Measurements from ENCODE around the gene SLC8A3. TPM values are rescaled to one million over a fixed set of nuclear protein-coding genes. Genes with fewer than 3 reads are reported as not detected.

The SLC8A3 gene
- total and polyA plus RNA-seq, 4 donors, result 0.08 to 3.7 (median 0.85) TPM

DNA sequence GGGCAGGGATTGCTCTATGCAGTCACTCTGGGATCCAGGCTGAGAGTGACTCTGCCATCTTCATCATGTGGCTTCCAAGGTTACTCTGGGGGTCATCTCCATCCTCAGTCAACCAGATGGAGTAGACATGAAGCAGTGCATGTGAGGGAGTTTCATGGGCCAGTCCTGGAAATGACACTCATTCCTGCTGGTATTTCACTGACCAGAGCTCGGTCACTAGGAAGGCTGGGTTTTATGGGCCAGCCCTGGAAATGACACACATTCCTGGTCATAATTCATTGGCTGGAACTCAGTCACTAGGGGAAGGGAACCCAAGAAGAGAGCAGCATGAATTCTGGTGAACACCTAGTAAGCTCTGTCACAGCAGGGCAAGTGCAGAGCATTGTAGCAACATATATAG lies 164.9 kb downstream of the SLC8A3 start:
- Histone ChIP-seq H3K9ac (ENCODE audit: insufficient read depth in 1 of 2, low read length in 2 of 2) (no peak overlapping the region), H3K36me3 (ENCODE audit: control insufficient read depth in 4 of 4, insufficient read depth in 4 of 4, low read length in 4 of 4) (no peaks in the 10 kb centered on the region), H3K27me3 (ENCODE audit: control insufficient read depth in 3 of 3, insufficient read depth in 3 of 3, low read length in 2 of 3) (no peaks in the 10 kb centered on the region), H3K4me3 (no peak overlapping the region), H3K27ac (ENCODE audit: low read depth in 1 of 2, low read length in 1 of 2) (no peak overlapping the region), H3K9me3 (ENCODE audit: control insufficient read depth in 4 of 4, insufficient read depth in 3 of 4, low read length in 3 of 4) (peaks cover 0 to 2% (median 0%) of the 10 kb centered on the region in 4 donors), H3K4me1 (ENCODE audit: control insufficient read depth in 5 of 5, insufficient read depth in 5 of 5, low read length in 5 of 5) (peaks cover 0 to 3% (median 0%) of the 10 kb centered on the region in 5 donors)
- no peak for TF ChIP-seq CTCF (IDR thresholded peaks at IDR 0.05; ENCODE audit: control extremely low read depth, extremely low read depth)
- DNase-seq (no peak), ATAC-seq (ENCODE audit: insufficient read depth, low FRiP score) (no peak)
- 39 to 41% methylated on average over 1 of the region's 1 CpG for WGBS, 2 donors

DNA sequence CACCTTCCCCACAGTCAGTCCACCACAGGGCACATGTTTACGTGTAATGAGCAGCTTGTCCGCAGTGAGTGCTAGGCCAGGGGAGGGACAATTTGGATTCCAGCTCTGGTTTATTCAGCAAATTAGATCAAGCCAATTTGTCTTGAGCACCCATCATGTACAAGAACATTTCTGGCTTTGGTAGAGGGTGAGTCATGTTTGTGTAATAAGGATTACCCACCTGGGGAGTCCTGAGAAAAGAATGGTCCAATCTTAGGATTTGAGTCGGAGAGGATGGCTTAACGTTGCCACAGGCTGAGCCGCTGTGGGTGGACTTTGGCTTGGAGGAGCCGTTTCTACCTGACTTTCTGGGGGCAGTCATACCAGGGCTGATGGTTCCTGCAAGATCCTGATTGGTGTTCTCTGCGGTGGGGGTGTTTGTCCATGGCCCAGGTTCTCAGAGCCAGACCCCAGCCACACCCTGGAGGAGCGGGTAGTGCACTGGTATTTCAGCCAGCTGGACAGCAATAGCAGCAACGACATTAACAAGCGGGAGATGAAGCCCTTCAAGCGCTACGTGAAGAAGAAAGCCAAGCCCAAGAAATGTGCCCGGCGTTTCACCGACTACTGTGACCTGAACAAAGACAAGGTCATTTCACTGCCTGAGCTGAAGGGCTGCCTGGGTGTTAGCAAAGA lies 165.8 kb downstream of the SLC8A3 start:
- ATAC-seq (ENCODE audit: insufficient read depth, low FRiP score) (no peak), DNase-seq (no peak)
- no peak overlapping the region for H3K27ac ChIP-seq (ENCODE audit: low read depth in 1 of 2, low read length in 1 of 2)
- peaks cover 0 to 2% (median 0%) of the 10 kb centered on the region in 4 donors for H3K9me3 ChIP-seq (ENCODE audit: control insufficient read depth in 4 of 4, insufficient read depth in 3 of 4, low read length in 3 of 4)
- no peaks in the 10 kb centered on the region for H3K27me3 ChIP-seq (ENCODE audit: control insufficient read depth in 3 of 3, insufficient read depth in 3 of 3, low read length in 2 of 3)
- WGBS, 2 donors, result 91 to 93% methylated on average over 15 of the region's 15 CpGs
- H3K9ac ChIP-seq (ENCODE audit: insufficient read depth in 1 of 2, low read length in 2 of 2), result no peak overlapping the region
- no peak overlapping the region for H3K4me3 ChIP-seq
- H3K36me3 ChIP-seq (ENCODE audit: control insufficient read depth in 4 of 4, insufficient read depth in 4 of 4, low read length in 4 of 4), result no peaks in the 10 kb centered on the region
- H3K4me1 ChIP-seq (ENCODE audit: control insufficient read depth in 5 of 5, insufficient read depth in 5 of 5, low read length in 5 of 5), result peaks cover 0 to 3% (median 0%) of the 10 kb centered on the region in 5 donors
- TF ChIP-seq CTCF (IDR thresholded peaks at IDR 0.05; ENCODE audit: control extremely low read depth, extremely low read depth), result no peak

GRCh38 chr14:70021548-70022220 lies 167.1 kb downstream of the SLC8A3 start:
- no peak for ATAC-seq (ENCODE audit: insufficient read depth, low FRiP score)
- TF ChIP-seq CTCF (IDR thresholded peaks at IDR 0.05; ENCODE audit: control extremely low read depth, extremely low read depth), result no peak
- no peak overlapping the region for H3K9ac ChIP-seq (ENCODE audit: insufficient read depth in 1 of 2, low read length in 2 of 2)
- WGBS, 2 donors, result 68 to 79% methylated on average over 8 of the region's 8 CpGs
- no peak overlapping the region for H3K27ac ChIP-seq (ENCODE audit: low read depth in 1 of 2, low read length in 1 of 2)
- no peaks in the 10 kb centered on the region for H3K27me3 ChIP-seq (ENCODE audit: control insufficient read depth in 3 of 3, insufficient read depth in 3 of 3, low read length in 2 of 3)
- DNase-seq, result no peak
- H3K9me3 ChIP-seq (ENCODE audit: control insufficient read depth in 4 of 4, insufficient read depth in 3 of 4, low read length in 3 of 4), result peaks cover 0 to 2% (median 0%) of the 10 kb centered on the region in 4 donors
- no peak overlapping the region for H3K4me3 ChIP-seq
- no peaks in the 10 kb centered on the region for H3K36me3 ChIP-seq (ENCODE audit: control insufficient read depth in 4 of 4, insufficient read depth in 4 of 4, low read length in 4 of 4)
- H3K4me1 ChIP-seq (ENCODE audit: control insufficient read depth in 5 of 5, insufficient read depth in 5 of 5, low read length in 5 of 5), result peaks cover 0 to 3% (median 0%) of the 10 kb centered on the region in 5 donors

Measured in lung (tissue), 12 donors.